ENCODE measurements around the gene CADM2.

DNA sequence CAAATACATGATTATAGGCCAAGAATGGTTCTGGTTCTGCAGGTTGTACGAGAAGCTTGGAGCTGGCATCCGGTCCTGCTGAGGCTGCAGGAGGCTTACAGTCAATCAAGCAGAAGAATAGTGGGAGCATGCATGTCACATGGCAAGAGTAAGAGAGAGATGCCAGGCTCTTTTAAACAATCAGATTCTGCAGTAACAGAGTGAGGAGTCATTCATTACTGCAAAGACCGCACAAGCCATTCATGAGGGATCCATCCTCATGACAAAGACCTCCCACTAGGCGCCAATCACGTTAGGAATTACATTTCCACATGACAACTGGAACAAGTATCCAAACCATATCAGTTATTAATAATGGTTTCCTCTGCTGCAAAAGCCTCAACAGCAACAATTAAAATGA is 536.8 kb downstream of the CADM2 start:
- TF ChIP-seq POLR2A (IDR thresholded peaks at IDR 0.05; ENCODE audit: low read length), result no peak
- TF ChIP-seq GATA1 (IDR thresholded peaks at IDR 0.05; ENCODE audit: low read depth, low read length), result no peak

All from erythroblast (primary cell).